ENCODE results near the gene REN.

Gene REN

DNA sequence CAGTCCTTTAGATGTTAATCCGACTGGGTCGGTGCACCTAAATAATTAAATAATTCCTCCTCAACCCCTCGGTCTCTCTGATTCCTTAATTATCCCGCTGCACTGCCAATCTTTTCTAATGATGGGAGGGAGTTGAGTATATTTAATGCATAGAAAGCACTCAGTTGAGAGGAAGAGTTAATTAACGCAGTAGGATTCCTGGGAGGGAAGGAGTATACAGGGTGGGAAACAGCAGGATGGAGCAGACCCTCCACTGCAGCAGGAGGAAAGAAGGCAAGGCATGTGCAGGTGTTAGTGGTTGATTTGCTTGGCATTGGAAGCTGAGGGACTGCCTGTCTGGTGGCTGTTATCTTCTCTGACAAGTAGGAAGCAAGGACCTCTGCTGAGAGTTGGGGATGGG, 9.9 kb upstream of the REN start:
- H3K79me2 ChIP-seq (ENCODE audit: insufficient read depth, low read length), result no peaks in the 10 kb centered on the region

DNA sequence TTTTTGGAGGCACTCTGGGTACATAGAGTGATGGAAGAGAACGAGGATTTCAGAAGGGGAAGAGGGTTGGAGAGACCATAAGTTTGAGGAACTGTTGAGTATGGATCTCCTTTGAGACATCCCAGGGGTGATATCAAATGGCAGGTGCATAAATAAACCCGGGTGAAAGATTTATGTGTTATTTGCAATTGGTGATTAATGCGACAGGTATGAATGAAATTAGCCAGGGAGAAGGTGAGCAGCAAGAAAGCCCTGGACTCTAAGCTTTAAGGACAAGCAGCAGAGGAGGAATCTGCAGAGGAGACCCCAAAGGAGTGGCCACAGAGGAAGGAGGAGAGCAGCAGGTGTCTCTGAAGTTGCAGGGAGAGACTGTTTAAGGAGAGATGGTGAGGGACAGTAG, 8.8 kb upstream of the REN start:
- H3K79me2 ChIP-seq (ENCODE audit: insufficient read depth, low read length), result no peaks in the 10 kb centered on the region
- H3K4me2 ChIP-seq (ENCODE audit: low read depth, low read length, poor library complexity, severe bottlenecking), result no peak overlapping the region
- H3K9me3 ChIP-seq (ENCODE audit: insufficient read depth, low read depth, low read length), result peaks cover 6% of the 10 kb centered on the region; the same call in 1 of the 2 replicates
- H3F3A ChIP-seq (ENCODE audit: low read depth), result no peaks in the 10 kb centered on the region
- peaks cover 7% of the 10 kb centered on the region for H3K4me1 ChIP-seq (ENCODE audit: insufficient read depth, low read length, poor library complexity, severe bottlenecking)
- no peaks in the 10 kb centered on the region for H3K27me3 ChIP-seq (ENCODE audit: insufficient read depth, low read length, poor library complexity, severe bottlenecking)
- H3K36me3 ChIP-seq (ENCODE audit: insufficient read depth, low read length), result no peaks in the 10 kb centered on the region
- H3K4me3 ChIP-seq (ENCODE audit: low read length, poor library complexity, severe bottlenecking), result no peak overlapping the region
- TF ChIP-seq, protein P1, sequence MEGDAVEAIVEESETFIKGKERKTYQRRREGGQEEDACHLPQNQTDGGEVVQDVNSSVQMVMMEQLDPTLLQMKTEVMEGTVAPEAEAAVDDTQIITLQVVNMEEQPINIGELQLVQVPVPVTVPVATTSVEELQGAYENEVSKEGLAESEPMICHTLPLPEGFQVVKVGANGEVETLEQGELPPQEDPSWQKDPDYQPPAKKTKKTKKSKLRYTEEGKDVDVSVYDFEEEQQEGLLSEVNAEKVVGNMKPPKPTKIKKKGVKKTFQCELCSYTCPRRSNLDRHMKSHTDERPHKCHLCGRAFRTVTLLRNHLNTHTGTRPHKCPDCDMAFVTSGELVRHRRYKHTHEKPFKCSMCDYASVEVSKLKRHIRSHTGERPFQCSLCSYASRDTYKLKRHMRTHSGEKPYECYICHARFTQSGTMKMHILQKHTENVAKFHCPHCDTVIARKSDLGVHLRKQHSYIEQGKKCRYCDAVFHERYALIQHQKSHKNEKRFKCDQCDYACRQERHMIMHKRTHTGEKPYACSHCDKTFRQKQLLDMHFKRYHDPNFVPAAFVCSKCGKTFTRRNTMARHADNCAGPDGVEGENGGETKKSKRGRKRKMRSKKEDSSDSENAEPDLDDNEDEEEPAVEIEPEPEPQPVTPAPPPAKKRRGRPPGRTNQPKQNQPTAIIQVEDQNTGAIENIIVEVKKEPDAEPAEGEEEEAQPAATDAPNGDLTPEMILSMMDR (conservative IDR thresholded peaks at IDR 0.05; ENCODE audit: low read length), result no peak
- H3K9me2 ChIP-seq (replicated peaks; ENCODE audit: low read depth, low read length), result no peaks in the 10 kb centered on the region
- H2AFZ ChIP-seq (ENCODE audit: low read length), result no peak overlapping the region
- H3K9ac ChIP-seq (ENCODE audit: low read depth, low read length, poor library complexity, severe bottlenecking), result no peak overlapping the region
- no peaks in the 10 kb centered on the region for H4K20me1 ChIP-seq (ENCODE audit: insufficient read depth, low read length, poor library complexity, severe bottlenecking)

More for the DNA sequence above, 9.9 kb upstream of the REN start:
- Histone ChIP-seq H3K9me2 (replicated peaks; ENCODE audit: low read depth, low read length) (no peaks in the 10 kb centered on the region), H3K9ac (ENCODE audit: low read depth, low read length, poor library complexity, severe bottlenecking) (no peak overlapping the region), H3K4me1 (ENCODE audit: insufficient read depth, low read length, poor library complexity, severe bottlenecking) (peaks cover 7% of the 10 kb centered on the region), H3F3A (ENCODE audit: low read depth) (no peaks in the 10 kb centered on the region), H2AFZ (ENCODE audit: low read length) (no peak overlapping the region), H3K9me3 (ENCODE audit: insufficient read depth, low read depth, low read length) (no peaks in the 10 kb centered on the region), H3K4me2 (ENCODE audit: low read depth, low read length, poor library complexity, severe bottlenecking) (no peak overlapping the region), H3K27me3 (ENCODE audit: insufficient read depth, low read length, poor library complexity, severe bottlenecking) (no peaks in the 10 kb centered on the region), H3K36me3 (ENCODE audit: insufficient read depth, low read length) (no peaks in the 10 kb centered on the region), H3K4me3 (ENCODE audit: low read length, poor library complexity, severe bottlenecking) (no peak overlapping the region), H4K20me1 (ENCODE audit: insufficient read depth, low read length, poor library complexity, severe bottlenecking) (no peaks in the 10 kb centered on the region)
- TF ChIP-seq, protein P1 (conservative IDR thresholded peaks at IDR 0.05; ENCODE audit: low read length), result no peak
- TF ChIP-seq EZH2phosphoT487 (IDR thresholded peaks at IDR 0.05; ENCODE audit: borderline replicate concordance), result no peak

- H3K36me3 ChIP-seq (ENCODE audit: insufficient read depth, low read length), result no peaks in the 10 kb centered on the region
- H3K9ac ChIP-seq (ENCODE audit: low read depth, low read length, poor library complexity, severe bottlenecking), result no peak overlapping the region
- no peak overlapping the region for H3K4me3 ChIP-seq (ENCODE audit: low read length, poor library complexity, severe bottlenecking)
- H3F3A ChIP-seq (ENCODE audit: low read depth), result no peaks in the 10 kb centered on the region
- H3K4me1 ChIP-seq (ENCODE audit: insufficient read depth, low read length, poor library complexity, severe bottlenecking), result peaks cover 7% of the 10 kb centered on the region
- H3K9me2 ChIP-seq (replicated peaks; ENCODE audit: low read depth, low read length), result no peaks in the 10 kb centered on the region
- no peak overlapping the region for H2AFZ ChIP-seq (ENCODE audit: low read length)
- no peak for TF ChIP-seq EZH2phosphoT487 (IDR thresholded peaks at IDR 0.05; ENCODE audit: borderline replicate concordance)
- TF ChIP-seq, protein P1 (conservative IDR thresholded peaks at IDR 0.05; ENCODE audit: low read length), result no peak
- H4K20me1 ChIP-seq (ENCODE audit: insufficient read depth, low read length, poor library complexity, severe bottlenecking), result no peaks in the 10 kb centered on the region
- H3K27me3 ChIP-seq (ENCODE audit: insufficient read depth, low read length, poor library complexity, severe bottlenecking), result no peaks in the 10 kb centered on the region
- peaks cover 13% of the 10 kb centered on the region; the same call in 1 of the 2 replicates for H3K9me3 ChIP-seq (ENCODE audit: insufficient read depth, low read depth, low read length)
- H3K79me2 ChIP-seq (ENCODE audit: insufficient read depth, low read length), result no peaks in the 10 kb centered on the region
- H3K4me2 ChIP-seq (ENCODE audit: low read depth, low read length, poor library complexity, severe bottlenecking), result no peak overlapping the region
Observed at GRCh38 chr1:204172404-204173029, 6.4 kb upstream of the REN start.

Data from Loucy (cell line).